ENCODE results near the gene SRPK3. TPM values are rescaled to one million over a fixed set of nuclear protein-coding genes. Genes with fewer than 3 reads are reported as not detected.
A peak's percentile ranks its signal among the peaks of the same experiment; 100 is the strongest.

Gene SRPK3
- total and polyA plus RNA-seq, 2 experiments from 2014 or later, result 0.15 TPM; not detected in 1

DNA sequence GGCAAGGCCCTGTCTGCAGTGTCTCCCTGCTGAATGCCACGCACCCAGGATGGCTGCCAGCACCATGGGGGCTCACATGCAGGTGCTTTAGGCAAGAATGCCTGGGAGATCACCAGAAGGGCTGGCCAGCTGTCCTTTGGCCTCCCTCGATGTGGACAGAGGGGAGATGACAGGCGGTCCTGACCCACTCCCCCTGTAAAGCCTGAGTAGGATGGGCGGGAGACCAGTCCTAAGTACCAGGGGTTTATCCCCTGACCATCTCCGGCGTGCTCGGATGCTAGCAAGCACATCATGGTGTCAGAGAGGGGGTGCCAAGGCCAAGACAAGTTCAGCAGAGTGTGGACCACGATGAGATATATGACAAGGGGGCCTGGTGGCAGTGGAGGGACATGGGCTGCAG is 44.2 kb downstream of the SRPK3 start (continued):
- TF ChIP-seq, protein P1, sequence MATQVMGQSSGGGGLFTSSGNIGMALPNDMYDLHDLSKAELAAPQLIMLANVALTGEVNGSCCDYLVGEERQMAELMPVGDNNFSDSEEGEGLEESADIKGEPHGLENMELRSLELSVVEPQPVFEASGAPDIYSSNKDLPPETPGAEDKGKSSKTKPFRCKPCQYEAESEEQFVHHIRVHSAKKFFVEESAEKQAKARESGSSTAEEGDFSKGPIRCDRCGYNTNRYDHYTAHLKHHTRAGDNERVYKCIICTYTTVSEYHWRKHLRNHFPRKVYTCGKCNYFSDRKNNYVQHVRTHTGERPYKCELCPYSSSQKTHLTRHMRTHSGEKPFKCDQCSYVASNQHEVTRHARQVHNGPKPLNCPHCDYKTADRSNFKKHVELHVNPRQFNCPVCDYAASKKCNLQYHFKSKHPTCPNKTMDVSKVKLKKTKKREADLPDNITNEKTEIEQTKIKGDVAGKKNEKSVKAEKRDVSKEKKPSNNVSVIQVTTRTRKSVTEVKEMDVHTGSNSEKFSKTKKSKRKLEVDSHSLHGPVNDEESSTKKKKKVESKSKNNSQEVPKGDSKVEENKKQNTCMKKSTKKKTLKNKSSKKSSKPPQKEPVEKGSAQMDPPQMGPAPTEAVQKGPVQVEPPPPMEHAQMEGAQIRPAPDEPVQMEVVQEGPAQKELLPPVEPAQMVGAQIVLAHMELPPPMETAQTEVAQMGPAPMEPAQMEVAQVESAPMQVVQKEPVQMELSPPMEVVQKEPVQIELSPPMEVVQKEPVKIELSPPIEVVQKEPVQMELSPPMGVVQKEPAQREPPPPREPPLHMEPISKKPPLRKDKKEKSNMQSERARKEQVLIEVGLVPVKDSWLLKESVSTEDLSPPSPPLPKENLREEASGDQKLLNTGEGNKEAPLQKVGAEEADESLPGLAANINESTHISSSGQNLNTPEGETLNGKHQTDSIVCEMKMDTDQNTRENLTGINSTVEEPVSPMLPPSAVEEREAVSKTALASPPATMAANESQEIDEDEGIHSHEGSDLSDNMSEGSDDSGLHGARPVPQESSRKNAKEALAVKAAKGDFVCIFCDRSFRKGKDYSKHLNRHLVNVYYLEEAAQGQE (IDR thresholded peaks at IDR 0.05; ENCODE audit: unreplicated experiment), result no peak
- TF ChIP-seq NANOG (IDR thresholded peaks at IDR 0.05; ENCODE audit: borderline replicate concordance), result no peak
- no peak for TF ChIP-seq POLR2AphosphoS5 (IDR thresholded peaks at IDR 0.05; ENCODE audit: low read depth)
- no peak for TF ChIP-seq CREB1 (CRISPR knock-in tag; IDR thresholded peaks at IDR 0.05; ENCODE audit: low read depth)
- TF ChIP-seq EZH2 (IDR thresholded peaks at IDR 0.05; ENCODE audit: low read depth, unreplicated experiment), result no peak
- TF ChIP-seq ZNF114 (CRISPR knock-in tag; IDR thresholded peaks at IDR 0.05), result no peak
- TF ChIP-seq STAT1 (IDR thresholded peaks at IDR 0.05; ENCODE audit: unreplicated experiment), result no peak
- TF ChIP-seq, protein P2, sequence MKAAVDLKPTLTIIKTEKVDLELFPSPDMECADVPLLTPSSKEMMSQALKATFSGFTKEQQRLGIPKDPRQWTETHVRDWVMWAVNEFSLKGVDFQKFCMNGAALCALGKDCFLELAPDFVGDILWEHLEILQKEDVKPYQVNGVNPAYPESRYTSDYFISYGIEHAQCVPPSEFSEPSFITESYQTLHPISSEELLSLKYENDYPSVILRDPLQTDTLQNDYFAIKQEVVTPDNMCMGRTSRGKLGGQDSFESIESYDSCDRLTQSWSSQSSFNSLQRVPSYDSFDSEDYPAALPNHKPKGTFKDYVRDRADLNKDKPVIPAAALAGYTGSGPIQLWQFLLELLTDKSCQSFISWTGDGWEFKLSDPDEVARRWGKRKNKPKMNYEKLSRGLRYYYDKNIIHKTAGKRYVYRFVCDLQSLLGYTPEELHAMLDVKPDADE (IDR thresholded peaks at IDR 0.05), result no peak

DNA sequence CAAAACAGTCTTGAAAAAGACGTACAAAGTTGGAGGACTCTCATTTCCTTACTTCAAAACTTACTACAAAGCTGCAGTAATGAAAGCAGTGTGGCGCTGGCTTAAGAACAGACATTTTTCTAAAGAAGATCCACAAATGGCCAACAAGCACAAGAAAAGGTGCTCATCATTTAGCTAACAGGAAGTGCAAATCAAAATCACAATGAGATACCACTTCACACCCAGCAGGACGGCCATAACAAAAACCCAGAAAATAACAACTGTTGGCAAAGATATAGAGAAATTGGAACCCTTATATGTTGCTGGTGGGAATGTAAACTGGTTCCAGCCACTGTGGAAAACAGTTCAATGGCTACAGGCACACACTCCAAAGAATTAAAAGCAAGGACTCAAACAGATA is 46.2 kb downstream of the SRPK3 start:
- H2AFZ ChIP-seq, result no peak overlapping the region
- H3F3A ChIP-seq (replicated peaks; ENCODE audit: low read depth), result no peaks in the 10 kb centered on the region
- H3K4me1 ChIP-seq (ENCODE audit: insufficient read depth), result peaks cover 36% of the 10 kb centered on the region
- peak overlapping the region; percentile 95 for H3K27ac Mint-ChIP-seq
- peak overlapping the region; percentile 65 for H3K4me2 ChIP-seq
- no peak for TF ChIP-seq JUNB (IDR thresholded peaks at IDR 0.05; ENCODE audit: unreplicated experiment)
- TF ChIP-seq NANOG (IDR thresholded peaks at IDR 0.05; ENCODE audit: borderline replicate concordance), result peak; percentile 77; the same call in 1 of the 2 replicates
- no peak for TF ChIP-seq STAT1 (IDR thresholded peaks at IDR 0.05; ENCODE audit: unreplicated experiment)
- no peak for TF ChIP-seq POLR2AphosphoS5 (IDR thresholded peaks at IDR 0.05; ENCODE audit: low read depth)
- no peak for TF ChIP-seq ZNF331 (CRISPR knock-in tag; IDR thresholded peaks at IDR 0.05; ENCODE audit: low read depth)
- no peak for TF ChIP-seq CREB1 (CRISPR knock-in tag; IDR thresholded peaks at IDR 0.05; ENCODE audit: low read depth)
- H4K20me1 ChIP-seq (replicated peaks; ENCODE audit: insufficient read depth), result no peaks in the 10 kb centered on the region; the same call in 1 of the 2 replicates
- no peaks in the 10 kb centered on the region for H3K9me3 Mint-ChIP-seq
- peak overlapping the region; percentile 75 for H3K4me3 ChIP-seq
- no peaks in the 10 kb centered on the region for H3K36me3 ChIP-seq (ENCODE audit: insufficient read depth)
- H3K79me2 ChIP-seq (replicated peaks; ENCODE audit: insufficient read depth), result peaks cover 87% of the 10 kb centered on the region
- ATAC-seq (no peak), DNase-seq (ENCODE audit: low spot score) (no peak)
- peaks cover 16% of the 10 kb centered on the region for H3K27me3 Mint-ChIP-seq (ENCODE audit: insufficient read depth, low read depth, poor library complexity)
- peaks cover 48% of the 10 kb centered on the region for H3K4me1 Mint-ChIP-seq
- H3K9me2 ChIP-seq (ENCODE audit: insufficient read depth), result no peaks in the 10 kb centered on the region
- peak overlapping the region; percentile 83 for H3K4me3 Mint-ChIP-seq
- H3K27me3 ChIP-seq (ENCODE audit: insufficient read depth), result no peaks in the 10 kb centered on the region
- H3K27ac ChIP-seq (ENCODE audit: low read depth), result peak overlapping the region; percentile 95
- H3K36me3 Mint-ChIP-seq (ENCODE audit: low read depth), result peaks cover 22% of the 10 kb centered on the region
